GM19238 (cell line): ENCODE measurements around the gene ZP1.
"Not testable (repeated sequence)": the region's sequence is repeated elsewhere in the genome, so short reads cannot be mapped to it uniquely, and the experiment has no call there.

Experiments used
- DNase-seq: peaks from one replicate; pipeline ENCODE4 v3.0.0; 2011; ENCODE audit warnings: low spot score; ENCODE audit not compliant: insufficient read length

Gene ZP1

GRCh38 chr11:60866911-60867870, at the start of gene ZP1:
Gene ZP1, plus strand, starts transcription at chr11:60867542. Its CDS starts 20 bp downstream, at chr11:60867562.
- no peak for DNase-seq

- DNase-seq, result no peak
These were observed 49.3 kb upstream of the ZP1 start for GRCh38 chr11:60818057-60818456.

- DNase-seq, result no peak
These were observed 45.3 kb upstream of the ZP1 start for GRCh38 chr11:60821827-60822599.

- DNase-seq, result not testable (repeated sequence)
These were observed 43.5 kb upstream of the ZP1 start for GRCh38 chr11:60823745-60824306.

GRCh38 chr11:60825118-60825517, 42.2 kb upstream of the ZP1 start:
- no peak for DNase-seq

- DNase-seq, result no peak
These were observed 41.6 kb upstream of the ZP1 start for GRCh38 chr11:60825790-60826189.

- no peak for DNase-seq
These were observed 36.7 kb upstream of the ZP1 start for GRCh38 chr11:60830478-60831142.

- DNase-seq, result peak; percentile 72
These were observed 36.2 kb upstream of the ZP1 start for GRCh38 chr11:60831143-60831500.

- no peak for DNase-seq
These were observed 35.8 kb upstream of the ZP1 start for GRCh38 chr11:60831501-60832079.

- no peak for DNase-seq
These were observed 32.4 kb upstream of the ZP1 start for GRCh38 chr11:60834742-60835533.

GRCh38 chr11:60835534-60835846, 31.9 kb upstream of the ZP1 start:
- no peak for DNase-seq

- no peak for DNase-seq
These were observed 30.4 kb upstream of the ZP1 start for GRCh38 chr11:60836866-60837515.

- no peak for DNase-seq
These were observed 29.2 kb upstream of the ZP1 start for GRCh38 chr11:60838132-60838531.

GRCh38 chr11:60840470-60841430, 26.6 kb upstream of the ZP1 start:
- no peak for DNase-seq

- DNase-seq, result peak; percentile 99
These were observed 25.3 kb upstream of the ZP1 start, which contains the start of gene CCDC86 for GRCh38 chr11:60841797-60842667. Gene CCDC86, plus strand, starts transcription at chr11:60842113. Its CDS starts 12 bp downstream, at chr11:60842125.

GRCh38 chr11:60842668-60843600, 24.4 kb upstream of the ZP1 start:
- DNase-seq, result no peak
